ENCODE data around the gene SCARB1.
A peak's percentile ranks its signal among the peaks of the same experiment; 100 is the strongest.

The SCARB1 gene

GRCh38 chr12:124745891-124746570 is 117.6 kb downstream of the SCARB1 start (continued):
- peak; percentile 57 for TF ChIP-seq PRDM4 (tag by site-specific recombination; IDR thresholded peaks at IDR 0.05)
- 0 out of 2 replicates have a peak, but pooled peaks have one; percentile 36 for TF ChIP-seq ZNF561 (tag by site-specific recombination; IDR thresholded peaks at IDR 0.05; ENCODE audit: borderline replicate concordance)
- TF ChIP-seq ZNF558 (tag by site-specific recombination; IDR thresholded peaks at IDR 0.05) = no peak
- no peak for TF ChIP-seq ZNF596 (tag by site-specific recombination; IDR thresholded peaks at IDR 0.05)
- TF ChIP-seq KLF17 (tag by site-specific recombination; IDR thresholded peaks at IDR 0.05) = peak; percentile 83
- no peak for TF ChIP-seq ZNF302 (tag by site-specific recombination; IDR thresholded peaks at IDR 0.05; ENCODE audit: low read depth)
- no peak for TF ChIP-seq MEIS1 (CRISPR knock-in tag; IDR thresholded peaks at IDR 0.05; ENCODE audit: borderline replicate concordance)
- TF ChIP-seq ZNF37A (tag by site-specific recombination; IDR thresholded peaks at IDR 0.05) = no peak
- TF ChIP-seq ZNF747 (tag by site-specific recombination; IDR thresholded peaks at IDR 0.05) = no peak
- TF ChIP-seq ZNF585B (tag by site-specific recombination; IDR thresholded peaks at IDR 0.05) = no peak
- peak; percentile 68; the same call in 1 of the 2 replicates for TF ChIP-seq TSHZ1 (tag by site-specific recombination; IDR thresholded peaks at IDR 0.05; ENCODE audit: borderline replicate concordance)
- peak; percentile 64; the same call in 1 of the 2 replicates for TF ChIP-seq MZF1 (tag by site-specific recombination; IDR thresholded peaks at IDR 0.05; ENCODE audit: borderline replicate concordance)
- no peak for TF ChIP-seq GLI2 (tag by site-specific recombination; IDR thresholded peaks at IDR 0.05; ENCODE audit: borderline replicate concordance, low read depth)
- no peak for TF ChIP-seq SETDB1 (IDR thresholded peaks at IDR 0.05; ENCODE audit: insufficient read length, low read length)
- TF ChIP-seq ZIC2 (tag by site-specific recombination; IDR thresholded peaks at IDR 0.05) = peak; percentile 75
- TF ChIP-seq ZNF449 (tag by site-specific recombination; IDR thresholded peaks at IDR 0.05) = peak; percentile 45; the same call in 1 of the 2 replicates
- TF ChIP-seq YY1 (tag by site-specific recombination; IDR thresholded peaks at IDR 0.05) = no peak
- TF ChIP-seq ZNF121 (tag by site-specific recombination; IDR thresholded peaks at IDR 0.05) = no peak
- TF ChIP-seq ZNF341 (tag by site-specific recombination; IDR thresholded peaks at IDR 0.05; ENCODE audit: low read depth) = peak; percentile 83
- TF ChIP-seq ZNF473 (tag by site-specific recombination; IDR thresholded peaks at IDR 0.05) = no peak
- no peak for TF ChIP-seq ZNF791 (tag by site-specific recombination; IDR thresholded peaks at IDR 0.05)
- no peak for TF ChIP-seq ZNF239 (tag by site-specific recombination; IDR thresholded peaks at IDR 0.05)
- no peak for TF ChIP-seq ZNF2 (tag by site-specific recombination; IDR thresholded peaks at IDR 0.05)
- no peak for TF ChIP-seq ATF2 (tag by site-specific recombination; IDR thresholded peaks at IDR 0.05; ENCODE audit: low read depth)
- TF ChIP-seq FEZF1 (tag by site-specific recombination; IDR thresholded peaks at IDR 0.05) = peak; percentile 90
- TF ChIP-seq ZNF391 (tag by site-specific recombination; IDR thresholded peaks at IDR 0.05; ENCODE audit: borderline replicate concordance, low read depth) = no peak
- no peak; the same call in 1 of the 2 replicates for TF ChIP-seq ZNF660 (tag by site-specific recombination; IDR thresholded peaks at IDR 0.05)
- peak; percentile 39; the same call in 1 of the 2 replicates for TF ChIP-seq KLF7 (tag by site-specific recombination; IDR thresholded peaks at IDR 0.05; ENCODE audit: borderline replicate concordance)
- TF ChIP-seq ZSCAN5A (tag by site-specific recombination; IDR thresholded peaks at IDR 0.05) = 0 out of 2 replicates have a peak, but pooled peaks have one; percentile 16
